T-cell (primary cell): ENCODE results near the gene MCRIP2. TPM values are rescaled to one million over a fixed set of nuclear protein-coding genes. Genes with fewer than 3 reads are reported as not detected.

Experiments
- ATAC-seq, 4 experiments: fragments of 200-7000 bp in 3 of 4; fragments of 150-1000 bp in 1 of 4; cut with Tn5 transposase; replicated peaks in 1 of 4; 1 replicate in 3 of 4; 2 replicates in 1 of 4; pipeline ENCODE4 v1.10.0; 2021; ENCODE audit warnings: moderate library complexity in 3 of 4, mild to moderate bottlenecking in 2 of 4, moderate number of reproducible peaks in 1 of 4
- CTCF ChIA-PET, 2 donors: fragments of 300-600 bp; sonication (Branson Sonifier 250); formaldehyde crosslinking; loops; one replicate each; lab custom pipeline; 2022; ENCODE audit warnings: antibody characterized with exemption in 2 of 2; lab: Charles Lee
- POLR2A ChIA-PET, 2 donors: fragments of 300-600 bp; sonication (Branson Sonifier 250); formaldehyde crosslinking; loops; one replicate each; lab custom pipeline; 2022; ENCODE audit warnings: antibody characterized with exemption in 2 of 2; lab: Charles Lee
- DNase-seq, 35 experiments: peaks; one replicate each; pipeline versions ENCODE4 v3.0.0 to v3.0.0-alpha.2; 2013 to 2023
- H3K27ac ChIP-seq: one replicate; pipeline ENCODE4 v1.5.1; 2013; ENCODE audit warnings: low read length
- H3K27me3 ChIP-seq, 2 experiments: replicated peaks in 1 of 2; 1 replicate in 1 of 2; 2 replicates in 1 of 2; pipeline versions ENCODE4 v1.6.1 to v1.7.0; 2013; ENCODE audit warnings: low read length in 1 of 2, mixed read lengths in 1 of 2; ENCODE audit not compliant: control insufficient read depth in 2 of 2, insufficient read depth in 2 of 2; ENCODE audit errors: extremely low read depth in 1 of 2
- H3K36me3 ChIP-seq, 2 donors: 1 replicate in 1 of 2; 2 replicates in 1 of 2; pipeline versions ENCODE4 v1.6.1 to v1.7.0; 2013; ENCODE audit warnings: low read length in 1 of 2; ENCODE audit not compliant: control insufficient read depth in 2 of 2, insufficient read depth in 1 of 2; ENCODE audit errors: extremely low read depth in 1 of 2
- H3K4me1 ChIP-seq, 2 experiments: 1 replicate in 1 of 2; 2 replicates in 1 of 2; pipeline versions ENCODE4 v1.6.1 to v1.7.0; 2013; ENCODE audit warnings: low read length in 2 of 2, mixed read lengths in 1 of 2; ENCODE audit not compliant: insufficient read depth in 2 of 2, control insufficient read depth in 1 of 2; ENCODE audit errors: extremely low read depth in 1 of 2
- H3K4me3 ChIP-seq, 2 donors: 1 replicate in 1 of 2; 2 replicates in 1 of 2; pipeline versions ENCODE4 v1.5.1 to v1.7.0; 2013; ENCODE audit warnings: mild to moderate bottlenecking in 2 of 2, low read length in 1 of 2, moderate library complexity in 1 of 2; ENCODE audit not compliant: control insufficient read depth in 1 of 2; ENCODE audit errors: extremely low read depth in 1 of 2
- H3K9me3 ChIP-seq: 2 replicates; pipeline ENCODE4 v1.7.0; 2013
- H3K27ac Mint-ChIP-seq, 2 donors: one replicate each; pipeline ENCODE4 v1.8.0; 2020 to 2021; ENCODE audit warnings: mild to moderate bottlenecking in 2 of 2, mixed read lengths in 2 of 2
- H3K27me3 Mint-ChIP-seq, 2 donors: one replicate each; pipeline ENCODE4 v1.8.0; 2021 to 2022; ENCODE audit warnings: mixed read lengths in 2 of 2
- H3K36me3 Mint-ChIP-seq: one replicate; pipeline ENCODE4 v1.8.0; 2021; ENCODE audit warnings: mixed read lengths
- H3K4me1 Mint-ChIP-seq, 3 donors: one replicate each; pipeline ENCODE4 v1.8.0; 2020 to 2022; ENCODE audit warnings: mixed read lengths in 3 of 3, mild to moderate bottlenecking in 1 of 3
- H3K4me3 Mint-ChIP-seq, 3 donors: one replicate each; pipeline ENCODE4 v1.8.0; 2020 to 2022; ENCODE audit warnings: mild to moderate bottlenecking in 3 of 3, mixed read lengths in 3 of 3, moderate library complexity in 3 of 3
- H3K9me3 Mint-ChIP-seq, 3 donors: one replicate each; pipeline ENCODE4 v1.8.0; 2020 to 2022; ENCODE audit warnings: mixed read lengths in 3 of 3
- whole genome bisulfite sequencing: methylation state at CpG from one replicate; pipeline ENCODE4 v1.1.5; 2013; ENCODE audit warnings: missing lambda C conversion rate; ENCODE audit not compliant: insufficient coverage; 5-methylcytosine and 5-hydroxymethylcytosine counted together
- total RNA-seq, 35 experiments: library from RNA in 6 of 35; stranded (reverse) in 6 of 35; fragments of 120-200 nt in 1 of 35; gene quantifications; one replicate each; pipeline versions ENCODE4 v1.2.1 to v1.2.4 and lab custom pipeline; 2013 to 2026

Gene MCRIP2
- total RNA-seq, 5 donors from 2014 or later (not counting 1 experiment from before 2014, with no cell fraction given), result 19.1 to 43.0 (median 40.0) TPM

GRCh38 chr16:672371-672770 is 30.7 kb downstream of the MCRIP2 start:
- no peak overlapping the region for H3K4me3 Mint-ChIP-seq
- no peak overlapping the region for H3K27ac ChIP-seq
- peaks cover 0 to 24% (median 21%) of the 10 kb centered on the region in 3 donors for H3K4me1 Mint-ChIP-seq
- no peaks in the 10 kb centered on the region for H3K9me3 ChIP-seq
- H3K9me3 Mint-ChIP-seq, result no peaks in the 10 kb centered on the region
- peaks cover 14 to 39% of the 10 kb centered on the region in 2 donors for H3K36me3 ChIP-seq
- H3K36me3 Mint-ChIP-seq, result peaks cover 7% of the 10 kb centered on the region
- H3K27me3 ChIP-seq, result peaks cover 0 to 24% of the 10 kb centered on the region in 2 experiments
- DNase-seq (no peak), ATAC-seq (no peak)
- no peak overlapping the region for H3K27ac Mint-ChIP-seq
- CTCF ChIA-PET, result no interaction called here
- H3K27me3 Mint-ChIP-seq, result peaks cover 0 to 6% of the 10 kb centered on the region in 2 donors
- 97% methylated on average over 16 of the region's 19 CpGs for WGBS
- H3K4me1 ChIP-seq, result peaks cover 0 to 41% of the 10 kb centered on the region in 2 experiments
- no peak overlapping the region for H3K4me3 ChIP-seq
- POLR2A ChIA-PET, result no interaction called here

GRCh38 chr16:672851-673250 is 31.2 kb downstream of the MCRIP2 start:
- Mint-ChIP-seq H3K27ac (no peak overlapping the region), H3K36me3 (peaks cover 7% of the 10 kb centered on the region), H3K4me1 (peaks cover 0 to 20% (median 17%) of the 10 kb centered on the region in 3 donors), H3K4me3 (peak overlapping the region in 1 of 3 donors; percentile 43), H3K9me3 (no peaks in the 10 kb centered on the region), H3K27me3 (peaks cover 0 to 6% of the 10 kb centered on the region in 2 donors)
- ChIA-PET CTCF (interaction anchor here in 1 of 2 donors (0.6 kb wide), 1 partner anchor 708 kb away, joined by 4 read pairs; no protein-coding TSS in a partner anchor), POLR2A (no interaction called here)
- H3K27me3 ChIP-seq, result peaks cover 0 to 25% of the 10 kb centered on the region in 2 experiments
- ATAC-seq (no peak), DNase-seq (no peak)
- peaks cover 0 to 41% of the 10 kb centered on the region in 2 experiments for H3K4me1 ChIP-seq
- H3K27ac ChIP-seq, result no peak overlapping the region
- H3K9me3 ChIP-seq, result no peaks in the 10 kb centered on the region
- WGBS, result 94% methylated on average over 19 of the region's 21 CpGs
- no peak overlapping the region for H3K4me3 ChIP-seq
- H3K36me3 ChIP-seq, result peaks cover 14 to 39% of the 10 kb centered on the region in 2 donors

- H3K4me1 ChIP-seq, result peaks cover 0 to 40% of the 10 kb centered on the region in 2 experiments
- ATAC-seq (no peak), DNase-seq (no peak)
- H3K27ac Mint-ChIP-seq, result no peak overlapping the region
- peaks cover 7% of the 10 kb centered on the region for H3K36me3 Mint-ChIP-seq
- H3K4me3 Mint-ChIP-seq, result no peak overlapping the region
- no peaks in the 10 kb centered on the region for H3K9me3 Mint-ChIP-seq
- no peak overlapping the region for H3K4me3 ChIP-seq
- H3K4me1 Mint-ChIP-seq, result peaks cover 0 to 20% (median 17%) of the 10 kb centered on the region in 3 donors
- peaks cover 0 to 6% of the 10 kb centered on the region in 2 donors for H3K27me3 Mint-ChIP-seq
- 95% methylated on average over 15 of the region's 18 CpGs for WGBS
- H3K27me3 ChIP-seq, result peaks cover 0 to 25% of the 10 kb centered on the region in 2 experiments
- peaks cover 14 to 39% of the 10 kb centered on the region in 2 donors for H3K36me3 ChIP-seq
- H3K9me3 ChIP-seq, result no peaks in the 10 kb centered on the region
- ChIA-PET POLR2A (no interaction called here), CTCF (interaction anchor here in 1 of 2 donors (0.6 kb wide), 1 partner anchor 707 kb away, joined by 4 read pairs; no protein-coding TSS in a partner anchor)
- H3K27ac ChIP-seq, result no peak overlapping the region
Observed at GRCh38 chr16:673399-673991, 31.9 kb downstream of the MCRIP2 start.

- peaks cover 14 to 35% of the 10 kb centered on the region in 2 donors for H3K36me3 ChIP-seq
- CTCF ChIA-PET, result no interaction called here
Observed at GRCh38 chr16:674214-674881, 32.7 kb downstream of the MCRIP2 start.

GRCh38 chr16:674968-675883 is 33.6 kb downstream of the MCRIP2 start, which contains the start of gene RHBDL1:
Gene RHBDL1, plus strand, starts transcription at chr16:675671. Its CDS starts 120 bp downstream, at chr16:675791.
- POLR2A ChIA-PET, result interaction anchor here in 1 of 2 donors (0.6 kb wide), 1 partner anchor 1545 kb away, joined by 8 read pairs; no protein-coding TSS in a partner anchor
- no peak within 1 kb of the TSS for H3K27ac ChIP-seq
- H3K4me3 ChIP-seq, result peak within 1 kb of the TSS in 1 of 2 donors; percentile 23
- H3K27me3 ChIP-seq, result peaks cover 0 to 25% of the 10 kb centered on the region in 2 experiments
- Mint-ChIP-seq H3K9me3 (no peaks in the 10 kb centered on the region), H3K27me3 (peaks cover 0 to 6% of the 10 kb centered on the region in 2 donors), H3K4me3 (peak within 1 kb of the TSS in 2 of 3 donors; percentile 45), H3K27ac (no peak within 1 kb of the TSS), H3K36me3 (peaks cover 7% of the 10 kb centered on the region), H3K4me1 (peaks cover 7 to 20% (median 19%) of the 10 kb centered on the region in 3 donors)
- ATAC-seq, result no peak
- H3K9me3 ChIP-seq, result no peaks in the 10 kb centered on the region
- H3K36me3 ChIP-seq, result peaks cover 14 to 26% of the 10 kb centered on the region in 2 donors
- WGBS, result 8% methylated on average over 61 of the region's 73 CpGs
- H3K4me1 ChIP-seq, result peaks cover 0 to 43% of the 10 kb centered on the region in 2 experiments
- DNase-seq, result peak in 1 of 35 experiments; percentile 37
- CTCF ChIA-PET, result no interaction called here

More at GRCh38 chr16:674214-674881, 32.7 kb downstream of the MCRIP2 start:
- WGBS, result 93% methylated on average over 22 of the region's 22 CpGs
- H3K9me3 ChIP-seq, result no peaks in the 10 kb centered on the region
- POLR2A ChIA-PET, result no interaction called here
- peaks cover 7% of the 10 kb centered on the region for H3K36me3 Mint-ChIP-seq
- H3K4me3 ChIP-seq, result no peak overlapping the region
- peaks cover 6 to 21% (median 20%) of the 10 kb centered on the region in 3 donors for H3K4me1 Mint-ChIP-seq
- H3K9me3 Mint-ChIP-seq, result no peaks in the 10 kb centered on the region
- ATAC-seq, result no peak
- peaks cover 0 to 6% of the 10 kb centered on the region in 2 donors for H3K27me3 Mint-ChIP-seq
- no peak for DNase-seq
- no peak overlapping the region for H3K4me3 Mint-ChIP-seq
- no peak overlapping the region for H3K27ac ChIP-seq
- H3K4me1 ChIP-seq, result peaks cover 0 to 38% of the 10 kb centered on the region in 2 experiments
- peaks cover 0 to 25% of the 10 kb centered on the region in 2 experiments for H3K27me3 ChIP-seq
- no peak overlapping the region for H3K27ac Mint-ChIP-seq
